Breast epithelium (tissue), 4 donors: Measurements from ENCODE around the gene CCDC102A. TPM values are rescaled to one million over a fixed set of nuclear protein-coding genes. Genes with fewer than 3 reads are reported as not detected.

Experiments used
- DNase-seq, 2 donors: peaks; one replicate each; pipeline ENCODE4 v3.0.0-alpha.2; 2019; ENCODE audit warnings: low spot score in 2 of 2
- H3K27ac ChIP-seq, 2 donors: fragments of 200-600 bp; sonication (generic) in 1 of 2; one replicate each; pipeline ENCODE4 v1.5.1; 2016 to 2019; ENCODE audit warnings: mild to moderate bottlenecking in 1 of 2
- H3K27me3 ChIP-seq, 2 donors: fragments of 200-600 bp; sonication (generic) in 1 of 2; one replicate each; pipeline versions ENCODE4 v1.5.1 to v1.6.0; 2017 to 2019; ENCODE audit warnings: control low read depth in 1 of 2, mild to moderate bottlenecking in 1 of 2
- H3K36me3 ChIP-seq: fragments of 200-600 bp; one replicate; pipeline ENCODE4 v1.5.1; 2019
- H3K4me1 ChIP-seq, 2 donors: fragments of 200-600 bp; sonication (generic); one replicate each; pipeline ENCODE4 v1.5.1; 2016 to 2019; ENCODE audit warnings: control low read depth in 1 of 2
- H3K4me3 ChIP-seq, 3 donors: fragments of 200-600 bp; sonication (generic); 1 replicate in 2 of 3; 2 replicates in 1 of 3; pipeline ENCODE4 v1.5.1; 2016 to 2019; ENCODE audit warnings: mild to moderate bottlenecking in 3 of 3, moderate library complexity in 2 of 3
- H3K9me3 ChIP-seq, 2 donors: fragments of 200-600 bp; sonication (generic) in 1 of 2; one replicate each; pipeline ENCODE4 v1.5.1; 2016 to 2019; ENCODE audit warnings: control low read depth in 1 of 2
- CTCF ChIP-seq, 3 donors: fragments of 450-650 bp; IDR thresholded peaks; one replicate each; pipeline ENCODE4 v1.5.1; 2016 to 2017; ENCODE audit warnings: antibody characterized with exemption in 3 of 3, mild to moderate bottlenecking in 3 of 3, moderate library complexity in 3 of 3
- POLR2A ChIP-seq: fragments of 450-650 bp; IDR thresholded peaks from one replicate; pipeline ENCODE4 v1.6.1; 2016; ENCODE audit warnings: antibody characterized with exemption, mild to moderate bottlenecking, moderate library complexity
- POLR2AphosphoS5 ChIP-seq, 3 donors: sonication (generic); formaldehyde crosslinking; IDR thresholded peaks; one replicate each; pipeline ENCODE4 v1.6.1; 2017; ENCODE audit warnings: antibody characterized with exemption in 3 of 3
- intact Hi-C: fragments of 100-400 bp; cut with DNase I; formaldehyde crosslinking; loops from one replicate; pipeline ENCODE4 v1.15.1; 2023; ENCODE audit warnings: low total_unique reads
- total RNA-seq, 3 donors: library from RNA; depleted of rRNA; stranded (reverse); fragments of >200 nt; gene quantifications; one replicate each; pipeline ENCODE4 v1.1.0, GENCODE V29; 2016

The CCDC102A gene
- total RNA-seq, 3 donors from 2014 or later = 6.7 to 15.1 (median 12.1) TPM

DNA sequence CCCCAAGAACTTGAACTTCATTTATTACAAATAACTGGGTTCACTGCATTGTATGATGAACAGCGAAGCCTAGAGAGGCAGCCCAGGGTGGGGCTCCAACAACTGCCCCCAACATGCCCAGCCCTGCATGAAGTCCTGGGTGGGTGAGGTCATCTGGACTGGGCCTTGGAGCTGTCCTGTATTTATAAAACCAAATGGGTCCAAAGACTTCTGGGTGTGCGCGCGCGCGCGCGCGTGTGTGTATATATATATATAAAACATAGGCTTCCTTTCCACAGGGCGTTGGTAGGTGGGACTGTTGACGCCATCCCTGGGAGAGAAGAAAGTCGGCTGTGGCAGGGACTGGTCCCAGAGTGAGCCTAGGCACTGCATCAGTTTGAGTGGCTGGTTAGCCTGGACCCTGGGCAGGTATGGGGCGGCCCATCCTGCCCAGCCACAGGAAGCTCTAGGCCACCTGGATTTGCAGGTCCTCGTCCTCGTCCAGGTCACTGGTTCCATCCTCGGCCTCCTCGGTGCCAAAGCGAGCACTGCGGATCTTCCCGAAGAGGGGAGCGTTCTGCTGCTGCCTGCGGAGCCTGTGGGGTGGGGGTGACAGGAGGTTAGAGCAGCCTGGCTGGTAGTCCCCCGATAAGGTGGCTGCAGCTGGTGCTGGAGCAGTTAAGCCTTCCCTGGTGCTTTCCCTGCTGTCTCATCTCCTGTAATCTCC, 23.9 kb downstream of the CCDC102A start:
- intact Hi-C loops = no loop called here
- no peaks in the 10 kb centered on the region for H3K27me3 ChIP-seq
- no peak overlapping the region for H3K4me3 ChIP-seq
- TF ChIP-seq POLR2AphosphoS5 (IDR thresholded peaks at IDR 0.05) (no peak), POLR2A (no peak), CTCF (IDR thresholded peaks at IDR 0.05) (no peak)
- no peak for DNase-seq
- H3K27ac ChIP-seq = no peak overlapping the region
- no peaks in the 10 kb centered on the region for H3K4me1 ChIP-seq
- no peaks in the 10 kb centered on the region for H3K9me3 ChIP-seq
- no peaks in the 10 kb centered on the region for H3K36me3 ChIP-seq

- TF ChIP-seq CTCF (IDR thresholded peaks at IDR 0.05) (no peak), POLR2A (no peak), POLR2AphosphoS5 (IDR thresholded peaks at IDR 0.05) (no peak)
- DNase-seq = no peak
- Histone ChIP-seq H3K36me3 (no peaks in the 10 kb centered on the region), H3K4me1 (no peaks in the 10 kb centered on the region), H3K4me3 (no peak overlapping the region), H3K9me3 (no peaks in the 10 kb centered on the region), H3K27me3 (no peaks in the 10 kb centered on the region), H3K27ac (no peak overlapping the region)
- intact Hi-C loops = no loop called here
These were observed 26.1 kb downstream of the CCDC102A start for GRCh38 chr16:57510016-57510871.

DNA sequence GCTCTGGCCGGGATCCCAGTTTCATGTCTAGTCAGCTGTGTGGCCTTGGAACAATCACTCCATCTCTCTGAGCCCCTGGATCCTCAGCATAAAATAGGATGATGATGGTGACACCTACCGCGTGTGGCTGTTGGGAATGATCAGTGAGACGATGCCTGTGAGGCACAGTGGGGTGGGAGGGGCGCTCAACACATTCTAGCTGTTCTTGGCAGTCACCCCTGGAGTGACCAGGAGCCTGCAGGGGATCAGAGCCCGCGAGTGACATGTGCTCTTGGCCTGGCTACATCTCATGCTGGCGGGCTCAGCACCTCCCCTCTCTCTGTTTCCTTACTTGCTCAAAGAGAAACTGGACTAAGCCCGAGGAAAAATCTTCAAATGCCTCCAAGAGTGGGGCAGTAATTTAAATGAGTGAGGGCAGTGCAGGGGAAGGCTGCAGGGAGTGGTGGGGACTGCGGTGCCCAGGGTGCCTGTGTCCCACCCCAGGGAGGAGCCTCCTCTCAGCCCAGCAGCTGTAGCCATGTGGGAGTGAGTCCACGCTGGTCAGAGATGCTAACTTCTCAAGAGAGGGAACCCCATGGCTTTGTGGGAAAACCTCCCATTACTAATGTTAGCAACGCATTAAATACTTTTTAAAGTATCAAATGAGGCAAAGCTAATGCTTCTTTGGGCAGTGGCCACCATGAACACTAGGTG, 27.0 kb downstream of the CCDC102A start:
- H3K9me3 ChIP-seq = no peaks in the 10 kb centered on the region
- H3K36me3 ChIP-seq = no peaks in the 10 kb centered on the region
- H3K4me3 ChIP-seq = no peak overlapping the region
- TF ChIP-seq POLR2AphosphoS5 (IDR thresholded peaks at IDR 0.05) (no peak), CTCF (IDR thresholded peaks at IDR 0.05) (no peak), POLR2A (no peak)
- DNase-seq = no peak
- H3K27ac ChIP-seq = no peak overlapping the region
- no peaks in the 10 kb centered on the region for H3K27me3 ChIP-seq
- intact Hi-C loops = no loop called here
- H3K4me1 ChIP-seq = no peaks in the 10 kb centered on the region

- intact Hi-C loops = no loop called here
- no peak for DNase-seq
- Histone ChIP-seq H3K36me3 (no peaks in the 10 kb centered on the region), H3K4me3 (no peak overlapping the region), H3K27ac (no peak overlapping the region), H3K27me3 (no peaks in the 10 kb centered on the region), H3K9me3 (no peaks in the 10 kb centered on the region), H3K4me1 (no peaks in the 10 kb centered on the region)
- TF ChIP-seq POLR2A (no peak), POLR2AphosphoS5 (IDR thresholded peaks at IDR 0.05) (no peak), CTCF (IDR thresholded peaks at IDR 0.05) (no peak)
These were observed 28.3 kb downstream of the CCDC102A start for GRCh38 chr16:57508035-57508425.
